AG09309 (cell line): ENCODE measurements around the gene UBE2F.
A peak's percentile ranks its signal among the peaks of the same experiment; 100 is the strongest.
"Not testable (repeated sequence)": the region's sequence is repeated elsewhere in the genome, so short reads cannot be mapped to it uniquely, and the experiment has no call there.

Experiments used
- DNase-seq: peaks from one replicate; pipeline ENCODE4 v3.0.0-alpha.2; 2010; ENCODE audit warnings: low read depth
- H3K4me3 ChIP-seq: 2 replicates; pipeline ENCODE4 v1.5.1; 2011; ENCODE audit warnings: mild to moderate bottlenecking, low read depth, low read length, moderate library complexity; ENCODE audit not compliant: control insufficient read depth
- CTCF ChIP-seq: IDR thresholded peaks from 2 replicates; pipeline ENCODE4 v1.5.1; 2011; ENCODE audit warnings: mild to moderate bottlenecking, low read depth, low read length, inconsistent platforms; ENCODE audit not compliant: insufficient read depth, control insufficient read depth; ENCODE audit errors: missing control alignments

UBE2F gene

GRCh38 chr2:238061315-238062202 is 94.7 kb downstream of the UBE2F start:
- DNase-seq = no peak
- no peak for TF ChIP-seq CTCF
- peak overlapping the region; percentile 96 for H3K4me3 ChIP-seq

- H3K4me3 ChIP-seq = no peak overlapping the region
- no peak for DNase-seq
- TF ChIP-seq CTCF = no peak
Measured at GRCh38 chr2:238063414-238064189, 96.8 kb downstream of the UBE2F start.

GRCh38 chr2:238064376-238064775 is 97.6 kb downstream of the UBE2F start:
- no peak for DNase-seq
- TF ChIP-seq CTCF = no peak
- H3K4me3 ChIP-seq = no peak overlapping the region

GRCh38 chr2:238065071-238065846 is 98.4 kb downstream of the UBE2F start:
- TF ChIP-seq CTCF = no peak

GRCh38 chr2:238066218-238066617 is 99.4 kb downstream of the UBE2F start:
- H3K4me3 ChIP-seq = no peak overlapping the region
- no peak for TF ChIP-seq CTCF
- no peak for DNase-seq

More at GRCh38 chr2:238065071-238065846, 98.4 kb downstream of the UBE2F start:
- no peak overlapping the region for H3K4me3 ChIP-seq
- DNase-seq = no peak

- DNase-seq = not testable (repeated sequence)
Measured at GRCh38 chr2:238066718-238067117, 99.9 kb downstream of the UBE2F start.

GRCh38 chr2:238067939-238068338 is 101.1 kb downstream of the UBE2F start:
- DNase-seq = no peak
- no peak for TF ChIP-seq CTCF

More at GRCh38 chr2:238066718-238067117, 99.9 kb downstream of the UBE2F start:
- H3K4me3 ChIP-seq = not testable (repeated sequence)

More at GRCh38 chr2:238067939-238068338, 101.1 kb downstream of the UBE2F start:
- no peak overlapping the region for H3K4me3 ChIP-seq
